D721Med (cell line): Measurements from ENCODE around the gene ASPDH.

Source experiments
- DNase-seq: peaks from one replicate; pipeline ENCODE4 v3.0.0; 2011; ENCODE audit warnings: low spot score; ENCODE audit not compliant: insufficient read length
- FAIRE-seq: peaks from 2 replicates; lab custom pipeline; 2011; peaks lifted over from hg19 to GRCh38; lab: Jason Lieb, UNC
- TF ChIP-seq, protein P1 (sequence below): IDR thresholded peaks from 2 replicates; pipeline ENCODE4 v1.5.1; 2012; ENCODE audit warnings: mild to moderate bottlenecking, control low read depth; ENCODE audit not compliant: insufficient read depth; ENCODE audit errors: missing control alignments

ASPDH gene

DNA sequence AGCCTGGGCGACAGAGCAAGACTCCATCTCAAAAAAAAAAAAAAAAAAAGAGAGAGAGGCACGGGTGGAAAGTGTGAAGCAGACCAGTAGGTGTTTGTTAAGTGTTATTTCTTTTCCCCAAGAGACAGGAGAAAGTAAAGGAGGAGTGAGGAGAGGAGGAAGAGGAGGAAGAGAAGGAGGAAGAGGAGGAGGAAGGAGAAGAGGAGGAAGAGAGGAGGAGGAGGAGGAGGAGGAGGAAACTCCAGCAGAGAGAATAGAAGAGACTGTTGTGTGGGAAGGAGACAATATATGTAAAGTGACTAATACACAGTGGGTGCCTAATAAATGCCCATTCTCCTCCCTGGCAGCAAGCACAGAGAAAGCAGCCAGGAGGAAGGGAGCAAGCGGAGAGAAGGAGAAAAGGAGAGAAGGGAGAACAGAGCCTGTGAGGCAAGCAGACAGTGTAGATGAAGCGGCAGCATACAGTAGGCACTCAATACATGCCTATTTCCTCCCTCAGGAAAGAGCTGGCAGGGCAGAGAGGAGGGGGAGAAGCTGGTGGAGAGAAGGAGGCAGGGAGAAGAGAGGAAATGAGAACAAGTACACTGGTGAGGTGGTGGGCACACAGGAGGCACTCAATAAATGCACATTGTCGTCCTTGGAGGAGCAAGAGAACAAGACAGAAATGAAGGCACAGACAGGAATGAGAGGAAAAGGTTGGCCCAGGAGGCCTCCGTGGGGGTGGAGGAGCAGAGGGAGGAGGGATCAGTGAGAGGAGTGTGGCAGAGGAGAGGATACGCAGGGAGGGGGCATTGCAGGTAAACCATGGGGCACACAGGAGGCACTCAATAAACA is 19.3 kb downstream of the ASPDH start:
- TF ChIP-seq, protein P1, sequence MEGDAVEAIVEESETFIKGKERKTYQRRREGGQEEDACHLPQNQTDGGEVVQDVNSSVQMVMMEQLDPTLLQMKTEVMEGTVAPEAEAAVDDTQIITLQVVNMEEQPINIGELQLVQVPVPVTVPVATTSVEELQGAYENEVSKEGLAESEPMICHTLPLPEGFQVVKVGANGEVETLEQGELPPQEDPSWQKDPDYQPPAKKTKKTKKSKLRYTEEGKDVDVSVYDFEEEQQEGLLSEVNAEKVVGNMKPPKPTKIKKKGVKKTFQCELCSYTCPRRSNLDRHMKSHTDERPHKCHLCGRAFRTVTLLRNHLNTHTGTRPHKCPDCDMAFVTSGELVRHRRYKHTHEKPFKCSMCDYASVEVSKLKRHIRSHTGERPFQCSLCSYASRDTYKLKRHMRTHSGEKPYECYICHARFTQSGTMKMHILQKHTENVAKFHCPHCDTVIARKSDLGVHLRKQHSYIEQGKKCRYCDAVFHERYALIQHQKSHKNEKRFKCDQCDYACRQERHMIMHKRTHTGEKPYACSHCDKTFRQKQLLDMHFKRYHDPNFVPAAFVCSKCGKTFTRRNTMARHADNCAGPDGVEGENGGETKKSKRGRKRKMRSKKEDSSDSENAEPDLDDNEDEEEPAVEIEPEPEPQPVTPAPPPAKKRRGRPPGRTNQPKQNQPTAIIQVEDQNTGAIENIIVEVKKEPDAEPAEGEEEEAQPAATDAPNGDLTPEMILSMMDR = no peak
- DNase-seq (no peak), FAIRE-seq (no peak)

DNA sequence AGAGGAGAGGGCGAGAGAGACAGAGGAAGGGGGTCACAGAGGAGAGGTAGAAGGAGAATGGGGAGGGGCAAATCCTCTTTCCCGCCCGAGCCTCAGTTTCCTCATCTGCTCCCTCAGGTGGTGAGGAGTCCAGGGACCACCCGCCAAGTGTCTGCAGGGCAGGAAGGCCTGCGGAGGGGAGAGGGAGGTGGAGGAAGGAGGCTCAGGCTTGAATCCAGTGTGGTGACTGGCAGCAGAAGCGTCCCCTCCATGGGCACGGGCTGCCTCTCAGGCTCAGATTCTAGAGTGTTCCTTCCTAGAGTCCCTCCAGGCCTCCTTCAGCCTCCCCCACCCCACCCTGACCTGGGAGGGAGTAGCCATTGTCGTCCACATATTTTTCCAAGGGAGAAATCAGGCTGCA is 20.5 kb downstream of the ASPDH start:
- DNase-seq = no peak
- TF ChIP-seq, protein P1 = no peak
- FAIRE-seq = no peak

DNA sequence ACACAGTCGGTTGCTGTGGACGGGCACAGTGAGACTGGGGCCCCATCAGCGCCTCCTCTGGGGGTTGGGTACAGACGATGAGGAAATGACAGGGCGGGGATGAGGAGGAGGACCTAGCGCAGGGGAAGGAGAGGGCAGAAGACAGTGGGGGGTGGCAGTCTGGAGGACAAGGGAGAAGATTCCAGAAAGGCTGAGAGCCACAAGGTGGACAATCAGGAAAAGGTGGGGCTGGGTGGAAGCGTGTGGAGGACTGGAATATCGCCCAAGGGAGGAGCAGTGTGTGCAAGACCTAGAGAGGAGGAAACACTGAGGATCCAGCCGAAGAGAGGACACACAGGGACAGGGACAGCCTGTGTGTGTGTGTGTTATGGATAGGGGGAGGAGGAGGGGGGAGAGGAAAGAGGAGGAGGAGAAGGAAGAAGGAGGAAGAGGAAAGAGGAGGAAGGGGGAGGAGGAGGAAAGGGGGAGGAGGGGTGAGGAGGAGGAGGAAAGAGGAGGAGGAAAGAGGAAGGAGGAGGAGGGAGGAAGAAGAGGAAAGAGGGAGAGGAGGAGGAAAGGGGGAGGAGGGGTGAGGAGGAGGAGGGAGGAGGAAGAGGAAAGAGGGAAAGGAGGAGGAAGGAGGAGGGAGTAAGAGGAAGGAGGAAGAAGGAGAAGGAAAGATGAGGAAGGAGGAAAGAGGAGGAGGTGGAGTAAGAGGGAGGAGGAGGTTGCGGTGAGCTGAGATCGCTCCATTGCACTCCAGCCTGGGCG is 21.2 kb downstream of the ASPDH start:
- FAIRE-seq (no peak), DNase-seq (no peak)
- TF ChIP-seq, protein P1 = no peak

DNA sequence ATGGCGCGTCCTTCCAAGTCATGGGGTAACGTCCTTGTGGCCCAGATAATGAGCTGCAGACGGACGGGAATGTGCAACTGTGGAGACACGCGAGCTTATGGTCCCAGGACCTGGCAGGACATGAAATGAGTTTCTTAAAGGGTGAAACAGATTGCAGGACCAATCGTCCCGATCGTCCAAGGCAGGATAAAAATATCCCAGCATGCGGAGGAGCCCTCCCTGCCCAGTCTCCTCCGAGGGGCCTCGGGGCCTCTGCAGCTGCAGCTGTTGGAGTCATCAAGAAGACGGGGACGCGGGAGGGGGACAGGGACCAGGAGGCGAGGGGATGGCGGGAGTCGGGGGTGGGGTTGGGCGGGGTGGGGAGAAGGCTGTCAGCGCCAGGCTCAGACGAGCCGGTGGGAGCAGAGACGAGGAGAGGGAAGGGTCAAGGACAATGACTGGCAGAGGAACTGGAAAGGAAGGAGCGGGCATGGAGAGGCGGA is 22.7 kb downstream of the ASPDH start:
- DNase-seq (no peak), FAIRE-seq (no peak)

DNA sequence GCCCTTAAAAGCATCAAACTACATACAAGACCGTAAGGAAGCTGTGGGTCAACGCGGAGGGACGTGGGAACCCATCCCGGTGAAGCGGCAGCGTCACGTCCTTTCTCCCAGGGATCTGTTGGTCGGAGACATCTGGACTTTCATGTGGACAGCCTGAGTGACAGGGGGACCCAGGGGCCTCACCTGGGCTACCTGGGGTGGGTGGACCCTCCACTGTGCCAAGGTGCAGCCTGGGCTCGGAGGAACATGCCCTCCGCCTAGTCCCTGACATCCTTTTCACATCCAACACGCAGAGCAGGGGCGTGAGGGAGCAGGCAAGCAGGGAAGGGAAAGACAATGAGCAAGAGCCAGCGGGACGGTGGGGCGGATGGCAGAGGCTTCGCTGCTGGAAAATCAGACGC is 23.3 kb downstream of the ASPDH start:
- DNase-seq = no peak
- no peak for FAIRE-seq
- TF ChIP-seq, protein P1 = no peak

More for the DNA sequence above, 22.7 kb downstream of the ASPDH start:
- TF ChIP-seq, protein P1 = no peak

DNA sequence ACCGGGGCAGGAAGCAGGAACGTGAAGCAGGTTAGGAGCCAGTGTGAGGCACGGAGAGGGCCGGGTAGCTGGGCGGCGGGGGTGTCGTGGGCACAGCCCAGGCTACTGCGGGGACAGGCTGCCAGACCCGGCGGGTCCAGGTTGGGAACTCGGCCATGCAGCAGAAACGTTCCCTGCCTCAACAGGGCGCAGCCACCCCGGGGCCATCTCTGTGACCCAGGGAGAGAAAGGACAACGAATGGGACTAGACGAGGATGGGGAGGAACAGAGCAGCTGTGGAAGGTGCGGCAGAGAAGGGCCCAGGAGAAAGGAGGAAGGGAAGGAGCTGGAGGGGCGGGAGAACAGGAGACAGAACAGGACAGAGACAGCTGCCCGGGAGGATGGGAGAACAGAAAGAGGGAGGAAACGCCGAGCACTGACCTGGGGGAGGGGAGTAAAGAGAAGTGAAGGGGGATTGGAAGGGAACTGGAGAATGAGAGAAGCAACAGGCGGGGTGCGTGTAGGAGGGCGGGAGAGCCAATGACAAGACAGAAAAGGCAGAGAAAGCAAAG is 24.2 kb downstream of the ASPDH start:
- TF ChIP-seq, protein P1 = no peak
- DNase-seq (no peak), FAIRE-seq (no peak)
